GM18502 (cell line): ENCODE data around the gene SCCPDH.
"Not testable (repeated sequence)": the region's sequence is repeated elsewhere in the genome, so short reads cannot be mapped to it uniquely, and the experiment has no call there.

ENCODE experiments used
- ATAC-seq: cut with Tn5 transposase; IDR thresholded peaks from one replicate; pipeline ENCODE4 v1.9.1; 2021; ENCODE audit warnings: mild to moderate bottlenecking; ENCODE audit not compliant: unreplicated experiment, poor library complexity

Gene SCCPDH

GRCh38 chr1:246724016-246724730 lies at the start of gene SCCPDH:
Gene SCCPDH (plus strand): TSS chr1:246724409. CDS start chr1:246724423, 14 bp downstream.
- ATAC-seq: peak; percentile 95

GRCh38 chr1:246677842-246678241 lies 46.4 kb upstream of the SCCPDH start:
- ATAC-seq: no peak

- ATAC-seq: no peak
Measured at GRCh38 chr1:246678816-246679793, 45.1 kb upstream of the SCCPDH start.

- no peak for ATAC-seq
Measured at GRCh38 chr1:246679794-246680177, 44.4 kb upstream of the SCCPDH start.

- no peak for ATAC-seq
Measured at GRCh38 chr1:246680190-246680589, 44.0 kb upstream of the SCCPDH start.

GRCh38 chr1:246680696-246681130 lies 43.5 kb upstream of the SCCPDH start:
- ATAC-seq: no peak

GRCh38 chr1:246681900-246682895 lies 42.0 kb upstream of the SCCPDH start:
- no peak for ATAC-seq

- ATAC-seq: no peak
Measured at GRCh38 chr1:246683521-246683920, 40.7 kb upstream of the SCCPDH start.

GRCh38 chr1:246687002-246687401 lies 37.2 kb upstream of the SCCPDH start:
- no peak for ATAC-seq

- peak; percentile 99 for ATAC-seq
Measured at GRCh38 chr1:246689409-246690008, 34.7 kb upstream of the SCCPDH start.

- ATAC-seq: no peak
Measured at GRCh38 chr1:246690100-246690499, 34.1 kb upstream of the SCCPDH start.

GRCh38 chr1:246691622-246692495 lies 32.4 kb upstream of the SCCPDH start:
- ATAC-seq: no peak

- ATAC-seq: not testable (repeated sequence)
Measured at GRCh38 chr1:246694213-246694895, 29.9 kb upstream of the SCCPDH start.

GRCh38 chr1:246695136-246695535 lies 29.1 kb upstream of the SCCPDH start:
- no peak for ATAC-seq

- ATAC-seq: no peak
Measured at GRCh38 chr1:246695666-246696065, 28.5 kb upstream of the SCCPDH start.

GRCh38 chr1:246698466-246699094 lies 25.6 kb upstream of the SCCPDH start:
- no peak for ATAC-seq

- peak; percentile 99 for ATAC-seq
Measured at GRCh38 chr1:246699095-246699735, 25.0 kb upstream of the SCCPDH start.
